HEK293 (cell line): Measurements from ENCODE around the gene PP2D1.

Source experiments
- CTCF ChIA-PET: fragments of 350-600 bp; formaldehyde crosslinking; extraction: SDS; loops from one replicate; lab custom pipeline; 2021; ENCODE audit warnings: antibody characterized with exemption; lab: Yijun Ruan, JAX
- POLR2A ChIA-PET: fragments of 300-600 bp; formaldehyde crosslinking; extraction: SDS; loops from one replicate; lab custom pipeline; 2020; ENCODE audit warnings: antibody characterized with exemption, inconsistent platforms; lab: Yijun Ruan, JAX
- H3K27ac ChIP-seq: fragments of 200-500 bp; sonication (Bioruptor generic); 2 replicates; pipeline ENCODE4 v1.5.1; 2014; ENCODE audit warnings: low read depth, low read length, control low read depth, inconsistent platforms; ENCODE audit errors: extremely low read depth
- H3K36me3 ChIP-seq, 2 experiments: fragments of 200-500 bp in 1 of 2; sonication (Bioruptor generic) in 1 of 2; 1 replicate in 1 of 2; 2 replicates in 1 of 2; pipeline ENCODE4 v1.5.1; 2014 to 2017; ENCODE audit warnings: inconsistent platforms in 2 of 2, low read length in 2 of 2; ENCODE audit not compliant: control insufficient read depth in 2 of 2, insufficient read depth in 1 of 2
- H3K4me1 ChIP-seq: fragments of 200-500 bp; sonication (Bioruptor generic); 2 replicates; pipeline ENCODE4 v1.5.1; 2014; ENCODE audit warnings: mild to moderate bottlenecking, low read length, inconsistent platforms; ENCODE audit not compliant: control insufficient read depth, insufficient read depth
- H3K4me3 ChIP-seq: 2 replicates; pipeline ENCODE4 v1.5.1; 2011; ENCODE audit warnings: low read depth, mild to moderate bottlenecking, control low read depth, low read length, moderate library complexity
- H3K9me3 ChIP-seq: fragments of 200-500 bp; sonication (Bioruptor generic); 2 replicates; pipeline ENCODE4 v1.5.1; 2014; ENCODE audit warnings: low read depth, low read length, inconsistent platforms; ENCODE audit not compliant: control insufficient read depth, insufficient read depth
- BCL11A ChIP-seq: fragments of 450-650 bp; formaldehyde crosslinking; IDR thresholded peaks from 2 replicates; pipeline ENCODE4 v1.5.1; 2016; ENCODE audit warnings: low read depth, missing biosample characterization, missing genetic modification characterization
- GLIS1 ChIP-seq: fragments of 450-650 bp; formaldehyde crosslinking; IDR thresholded peaks from 2 replicates; pipeline ENCODE4 v1.5.1; 2016; ENCODE audit warnings: missing biosample characterization, missing genetic modification characterization
- OSR2 ChIP-seq: fragments of 450-650 bp; formaldehyde crosslinking; IDR thresholded peaks from 2 replicates; pipeline ENCODE4 v1.5.1; 2016; ENCODE audit warnings: missing biosample characterization, missing genetic modification characterization
- ZBTB17 ChIP-seq: fragments of 450-650 bp; formaldehyde crosslinking; IDR thresholded peaks from 2 replicates; pipeline ENCODE4 v1.5.1; 2016; ENCODE audit warnings: missing biosample characterization, missing genetic modification characterization
- ZNF16 ChIP-seq: fragments of 450-650 bp; formaldehyde crosslinking; IDR thresholded peaks from 2 replicates; pipeline ENCODE4 v1.5.1; 2016; ENCODE audit warnings: low read depth, missing biosample characterization, missing genetic modification characterization
- ZNF175 ChIP-seq: fragments of 450-650 bp; formaldehyde crosslinking; IDR thresholded peaks from 2 replicates; pipeline ENCODE4 v1.5.1; 2016; ENCODE audit warnings: missing biosample characterization, missing genetic modification characterization
- ZNF266 ChIP-seq: fragments of 450-650 bp; formaldehyde crosslinking; IDR thresholded peaks from 2 replicates; pipeline ENCODE4 v1.5.1; 2016; ENCODE audit warnings: missing biosample characterization, missing genetic modification characterization, low read depth
- ZNF292 ChIP-seq: fragments of 450-650 bp; formaldehyde crosslinking; IDR thresholded peaks from 2 replicates; pipeline ENCODE4 v1.5.1; 2016; ENCODE audit warnings: low read depth, missing biosample characterization, missing genetic modification characterization, borderline replicate concordance
- ZNF571 ChIP-seq: fragments of 450-650 bp; formaldehyde crosslinking; IDR thresholded peaks from 2 replicates; pipeline ENCODE4 v1.5.0; 2017; ENCODE audit warnings: missing biosample characterization, missing genetic modification characterization
- ZNF664 ChIP-seq: fragments of 450-650 bp; formaldehyde crosslinking; IDR thresholded peaks from 2 replicates; pipeline ENCODE4 v1.5.1; 2016; ENCODE audit warnings: missing biosample characterization, missing genetic modification characterization
- ZNF707 ChIP-seq: fragments of 450-650 bp; formaldehyde crosslinking; IDR thresholded peaks from 2 replicates; pipeline ENCODE4 v1.5.1; 2016; ENCODE audit warnings: missing biosample characterization, missing genetic modification characterization
- TF ChIP-seq, protein P1 (sequence below): fragments of 450-650 bp; formaldehyde crosslinking; IDR thresholded peaks from 2 replicates; pipeline ENCODE4 v1.5.1; 2016; ENCODE audit warnings: missing biosample characterization, missing genetic modification characterization
- TF ChIP-seq, protein P2 (sequence below): fragments of 450-650 bp; IDR thresholded peaks from 2 replicates; pipeline ENCODE4 v1.5.1; 2018; ENCODE audit warnings: missing biosample characterization, mild to moderate bottlenecking, missing genetic modification characterization
- TF ChIP-seq, protein P3 (sequence below): fragments of 450-650 bp; formaldehyde crosslinking; IDR thresholded peaks from 2 replicates; pipeline ENCODE4 v1.5.1; 2017; ENCODE audit warnings: missing biosample characterization, missing genetic modification characterization
- TF ChIP-seq, protein P4 (sequence below): fragments of 450-650 bp; formaldehyde crosslinking; IDR thresholded peaks from 2 replicates; pipeline ENCODE4 v1.5.1; 2016; ENCODE audit warnings: missing biosample characterization, missing genetic modification characterization
- TF ChIP-seq, protein P5 (sequence below): fragments of 450-650 bp; formaldehyde crosslinking; IDR thresholded peaks from 2 replicates; pipeline ENCODE4 v1.5.1; 2016; ENCODE audit warnings: missing biosample characterization, missing genetic modification characterization
- TF ChIP-seq, protein P6 (sequence below): fragments of 450-650 bp; formaldehyde crosslinking; IDR thresholded peaks from 2 replicates; pipeline ENCODE4 v1.5.1; 2017; ENCODE audit warnings: missing biosample characterization, missing genetic modification characterization
- TF ChIP-seq, protein P7 (sequence below): fragments of 450-650 bp; formaldehyde crosslinking; IDR thresholded peaks from 2 replicates; pipeline ENCODE4 v1.5.1; 2016; ENCODE audit warnings: missing biosample characterization, missing genetic modification characterization, low read depth

The PP2D1 gene

DNA sequence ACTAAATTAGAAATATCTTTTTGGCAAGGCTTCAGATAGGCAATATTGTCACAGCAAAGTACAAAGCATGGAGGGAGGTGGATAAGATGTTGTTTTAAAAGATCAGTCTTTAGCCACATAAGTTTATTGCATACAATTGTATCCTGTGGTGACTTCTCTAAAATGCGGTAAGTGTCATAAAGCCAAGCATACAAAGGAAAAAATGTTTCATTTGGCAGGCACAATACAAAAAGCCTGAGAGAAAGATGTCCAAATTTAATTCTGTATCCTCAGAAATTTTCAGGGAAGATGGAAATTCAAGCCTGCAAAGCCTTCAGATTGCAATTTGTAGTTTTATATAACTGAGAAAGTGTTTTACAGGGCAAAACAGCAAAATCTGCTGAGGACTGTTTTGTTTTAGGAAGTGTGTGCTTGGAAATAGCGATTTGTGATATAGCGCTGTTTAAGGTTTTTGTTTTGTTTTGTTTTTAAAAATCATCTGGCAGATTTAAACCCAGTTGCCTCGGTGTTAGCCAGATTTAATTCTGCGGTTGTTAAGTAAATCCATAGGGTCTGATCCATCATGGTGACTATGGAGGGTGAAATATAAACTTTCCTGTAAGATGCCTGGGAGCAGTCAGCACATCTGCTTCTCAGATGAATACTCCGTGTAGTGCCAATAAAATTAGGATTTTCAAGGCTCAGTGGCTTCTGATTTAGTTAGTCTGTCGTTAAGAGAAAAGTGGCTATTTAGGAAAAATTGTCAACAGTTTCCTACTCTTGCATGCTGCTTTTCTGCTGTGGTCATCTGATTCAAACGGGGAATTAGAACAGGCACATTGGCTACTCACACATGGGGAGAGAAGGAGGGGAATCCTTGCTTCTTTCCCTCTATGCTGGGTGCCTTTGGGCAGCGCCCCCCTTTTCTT lies 36.2 kb upstream of the PP2D1 start:
- Histone ChIP-seq H3K4me3 (no peak overlapping the region), H3K27ac (no peak overlapping the region), H3K4me1 (peaks cover 19% of the 10 kb centered on the region), H3K9me3 (no peaks in the 10 kb centered on the region), H3K36me3 (no peaks in the 10 kb centered on the region)
- CTCF ChIA-PET: no interaction called here
- TF ChIP-seq ZNF266 (tag by site-specific recombination) (no peak), ZNF175 (tag by site-specific recombination) (no peak), ZNF664 (tag by site-specific recombination) (no peak), ZBTB17 (tag by site-specific recombination) (peak; percentile 30; the same call in 1 of the 2 replicates), BCL11A (no peak), OSR2 (tag by site-specific recombination) (0 out of 2 replicates have a peak, but pooled peaks have one; percentile 17)
- TF ChIP-seq, protein P1, sequence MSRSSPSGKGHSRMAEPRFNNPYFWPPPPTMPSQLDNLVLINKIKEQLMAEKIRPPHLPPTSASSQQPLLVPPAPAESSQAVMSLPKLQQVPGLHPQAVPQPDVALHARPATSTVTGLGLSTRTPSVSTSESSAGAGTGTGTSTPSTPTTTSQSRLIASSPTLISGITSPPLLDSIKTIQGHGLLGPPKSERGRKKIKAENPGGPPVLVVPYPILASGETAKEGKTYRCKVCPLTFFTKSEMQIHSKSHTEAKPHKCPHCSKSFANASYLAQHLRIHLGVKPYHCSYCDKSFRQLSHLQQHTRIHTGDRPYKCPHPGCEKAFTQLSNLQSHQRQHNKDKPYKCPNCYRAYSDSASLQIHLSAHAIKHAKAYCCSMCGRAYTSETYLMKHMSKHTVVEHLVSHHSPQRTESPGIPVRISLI (tag by site-specific recombination): no peak
- TF ChIP-seq, protein P2, sequence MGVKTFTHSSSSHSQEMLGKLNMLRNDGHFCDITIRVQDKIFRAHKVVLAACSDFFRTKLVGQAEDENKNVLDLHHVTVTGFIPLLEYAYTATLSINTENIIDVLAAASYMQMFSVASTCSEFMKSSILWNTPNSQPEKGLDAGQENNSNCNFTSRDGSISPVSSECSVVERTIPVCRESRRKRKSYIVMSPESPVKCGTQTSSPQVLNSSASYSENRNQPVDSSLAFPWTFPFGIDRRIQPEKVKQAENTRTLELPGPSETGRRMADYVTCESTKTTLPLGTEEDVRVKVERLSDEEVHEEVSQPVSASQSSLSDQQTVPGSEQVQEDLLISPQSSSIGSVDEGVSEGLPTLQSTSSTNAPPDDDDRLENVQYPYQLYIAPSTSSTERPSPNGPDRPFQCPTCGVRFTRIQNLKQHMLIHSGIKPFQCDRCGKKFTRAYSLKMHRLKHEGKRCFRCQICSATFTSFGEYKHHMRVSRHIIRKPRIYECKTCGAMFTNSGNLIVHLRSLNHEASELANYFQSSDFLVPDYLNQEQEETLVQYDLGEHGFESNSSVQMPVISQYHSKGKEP (tag by site-specific recombination): peak; percentile 40; the same call in 1 of the 2 replicates
- TF ChIP-seq, protein P3, sequence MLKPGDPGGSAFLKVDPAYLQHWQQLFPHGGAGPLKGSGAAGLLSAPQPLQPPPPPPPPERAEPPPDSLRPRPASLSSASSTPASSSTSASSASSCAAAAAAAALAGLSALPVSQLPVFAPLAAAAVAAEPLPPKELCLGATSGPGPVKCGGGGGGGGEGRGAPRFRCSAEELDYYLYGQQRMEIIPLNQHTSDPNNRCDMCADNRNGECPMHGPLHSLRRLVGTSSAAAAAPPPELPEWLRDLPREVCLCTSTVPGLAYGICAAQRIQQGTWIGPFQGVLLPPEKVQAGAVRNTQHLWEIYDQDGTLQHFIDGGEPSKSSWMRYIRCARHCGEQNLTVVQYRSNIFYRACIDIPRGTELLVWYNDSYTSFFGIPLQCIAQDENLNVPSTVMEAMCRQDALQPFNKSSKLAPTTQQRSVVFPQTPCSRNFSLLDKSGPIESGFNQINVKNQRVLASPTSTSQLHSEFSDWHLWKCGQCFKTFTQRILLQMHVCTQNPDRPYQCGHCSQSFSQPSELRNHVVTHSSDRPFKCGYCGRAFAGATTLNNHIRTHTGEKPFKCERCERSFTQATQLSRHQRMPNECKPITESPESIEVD (tag by site-specific recombination): peak; percentile 96
- TF ChIP-seq, protein P4, sequence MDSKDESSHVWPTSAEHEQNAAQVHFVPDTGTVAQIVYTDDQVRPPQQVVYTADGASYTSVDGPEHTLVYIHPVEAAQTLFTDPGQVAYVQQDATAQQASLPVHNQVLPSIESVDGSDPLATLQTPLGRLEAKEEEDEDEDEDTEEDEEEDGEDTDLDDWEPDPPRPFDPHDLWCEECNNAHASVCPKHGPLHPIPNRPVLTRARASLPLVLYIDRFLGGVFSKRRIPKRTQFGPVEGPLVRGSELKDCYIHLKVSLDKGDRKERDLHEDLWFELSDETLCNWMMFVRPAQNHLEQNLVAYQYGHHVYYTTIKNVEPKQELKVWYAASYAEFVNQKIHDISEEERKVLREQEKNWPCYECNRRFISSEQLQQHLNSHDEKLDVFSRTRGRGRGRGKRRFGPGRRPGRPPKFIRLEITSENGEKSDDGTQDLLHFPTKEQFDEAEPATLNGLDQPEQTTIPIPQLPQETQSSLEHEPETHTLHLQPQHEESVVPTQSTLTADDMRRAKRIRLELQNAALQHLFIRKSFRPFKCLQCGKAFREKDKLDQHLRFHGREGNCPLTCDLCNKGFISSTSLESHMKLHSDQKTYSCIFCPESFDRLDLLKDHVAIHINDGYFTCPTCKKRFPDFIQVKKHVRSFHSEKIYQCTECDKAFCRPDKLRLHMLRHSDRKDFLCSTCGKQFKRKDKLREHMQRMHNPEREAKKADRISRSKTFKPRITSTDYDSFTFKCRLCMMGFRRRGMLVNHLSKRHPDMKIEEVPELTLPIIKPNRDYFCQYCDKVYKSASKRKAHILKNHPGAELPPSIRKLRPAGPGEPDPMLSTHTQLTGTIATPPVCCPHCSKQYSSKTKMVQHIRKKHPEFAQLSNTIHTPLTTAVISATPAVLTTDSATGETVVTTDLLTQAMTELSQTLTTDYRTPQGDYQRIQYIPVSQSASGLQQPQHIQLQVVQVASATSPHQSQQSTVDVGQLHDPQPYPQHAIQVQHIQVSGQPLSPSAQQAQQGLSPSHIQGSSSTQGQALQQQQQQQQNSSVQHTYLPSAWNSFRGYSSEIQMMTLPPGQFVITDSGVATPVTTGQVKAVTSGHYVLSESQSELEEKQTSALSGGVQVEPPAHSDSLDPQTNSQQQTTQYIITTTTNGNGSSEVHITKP (tag by site-specific recombination): peak; percentile 89
- POLR2A ChIA-PET: no interaction called here

DNA sequence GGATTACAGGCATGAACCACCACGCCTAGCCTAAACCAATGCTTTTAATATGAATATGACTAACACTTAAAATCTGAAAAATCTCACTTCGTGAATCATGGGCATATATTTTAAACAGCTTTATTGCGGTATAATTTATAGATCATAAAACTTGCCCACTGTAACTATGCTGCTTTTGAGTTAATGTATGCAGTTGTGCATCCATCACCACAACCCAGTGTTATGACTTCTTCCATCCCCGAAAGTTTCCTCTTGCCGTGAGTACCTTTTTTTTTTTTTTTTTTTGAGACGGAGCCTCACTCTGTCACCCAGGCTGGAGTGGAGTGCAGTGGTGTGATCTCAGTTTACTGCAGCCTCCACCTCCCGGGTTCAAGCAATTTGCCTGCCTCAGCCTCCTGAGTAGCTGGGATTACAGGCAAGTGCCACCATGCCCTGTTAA lies 35.3 kb upstream of the PP2D1 start:
- no peak overlapping the region for H3K27ac ChIP-seq
- no peak overlapping the region for H3K4me3 ChIP-seq
- peaks cover 22% of the 10 kb centered on the region for H3K4me1 ChIP-seq
- ChIA-PET CTCF (no interaction called here), POLR2A (no interaction called here)
- H3K9me3 ChIP-seq: no peaks in the 10 kb centered on the region
- no peaks in the 10 kb centered on the region for H3K36me3 ChIP-seq
- TF ChIP-seq, protein P5, sequence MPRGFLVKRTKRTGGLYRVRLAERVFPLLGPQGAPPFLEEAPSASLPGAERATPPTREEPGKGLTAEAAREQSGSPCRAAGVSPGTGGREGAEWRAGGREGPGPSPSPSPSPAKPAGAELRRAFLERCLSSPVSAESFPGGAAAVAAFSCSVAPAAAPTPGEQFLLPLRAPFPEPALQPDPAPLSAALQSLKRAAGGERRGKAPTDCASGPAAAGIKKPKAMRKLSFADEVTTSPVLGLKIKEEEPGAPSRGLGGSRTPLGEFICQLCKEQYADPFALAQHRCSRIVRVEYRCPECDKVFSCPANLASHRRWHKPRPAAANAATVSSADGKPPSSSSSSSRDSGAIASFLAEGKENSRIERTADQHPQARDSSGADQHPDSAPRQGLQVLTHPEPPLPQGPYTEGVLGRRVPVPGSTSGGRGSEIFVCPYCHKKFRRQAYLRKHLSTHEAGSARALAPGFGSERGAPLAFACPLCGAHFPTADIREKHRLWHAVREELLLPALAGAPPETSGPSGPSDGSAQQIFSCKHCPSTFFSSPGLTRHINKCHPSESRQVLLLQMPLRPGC (tag by site-specific recombination): no peak
- TF ChIP-seq ZNF707 (tag by site-specific recombination): no peak
- no peak for TF ChIP-seq BCL11A
- TF ChIP-seq ZNF16 (tag by site-specific recombination): no peak
- TF ChIP-seq ZNF571 (tag by site-specific recombination): no peak
- peak; percentile 30; the same call in 1 of the 2 replicates for TF ChIP-seq GLIS1 (tag by site-specific recombination)
- TF ChIP-seq, protein P6, sequence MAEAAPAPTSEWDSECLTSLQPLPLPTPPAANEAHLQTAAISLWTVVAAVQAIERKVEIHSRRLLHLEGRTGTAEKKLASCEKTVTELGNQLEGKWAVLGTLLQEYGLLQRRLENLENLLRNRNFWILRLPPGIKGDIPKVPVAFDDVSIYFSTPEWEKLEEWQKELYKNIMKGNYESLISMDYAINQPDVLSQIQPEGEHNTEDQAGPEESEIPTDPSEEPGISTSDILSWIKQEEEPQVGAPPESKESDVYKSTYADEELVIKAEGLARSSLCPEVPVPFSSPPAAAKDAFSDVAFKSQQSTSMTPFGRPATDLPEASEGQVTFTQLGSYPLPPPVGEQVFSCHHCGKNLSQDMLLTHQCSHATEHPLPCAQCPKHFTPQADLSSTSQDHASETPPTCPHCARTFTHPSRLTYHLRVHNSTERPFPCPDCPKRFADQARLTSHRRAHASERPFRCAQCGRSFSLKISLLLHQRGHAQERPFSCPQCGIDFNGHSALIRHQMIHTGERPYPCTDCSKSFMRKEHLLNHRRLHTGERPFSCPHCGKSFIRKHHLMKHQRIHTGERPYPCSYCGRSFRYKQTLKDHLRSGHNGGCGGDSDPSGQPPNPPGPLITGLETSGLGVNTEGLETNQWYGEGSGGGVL (tag by site-specific recombination): no peak
- no peak for TF ChIP-seq ZNF292
- TF ChIP-seq, protein P7, sequence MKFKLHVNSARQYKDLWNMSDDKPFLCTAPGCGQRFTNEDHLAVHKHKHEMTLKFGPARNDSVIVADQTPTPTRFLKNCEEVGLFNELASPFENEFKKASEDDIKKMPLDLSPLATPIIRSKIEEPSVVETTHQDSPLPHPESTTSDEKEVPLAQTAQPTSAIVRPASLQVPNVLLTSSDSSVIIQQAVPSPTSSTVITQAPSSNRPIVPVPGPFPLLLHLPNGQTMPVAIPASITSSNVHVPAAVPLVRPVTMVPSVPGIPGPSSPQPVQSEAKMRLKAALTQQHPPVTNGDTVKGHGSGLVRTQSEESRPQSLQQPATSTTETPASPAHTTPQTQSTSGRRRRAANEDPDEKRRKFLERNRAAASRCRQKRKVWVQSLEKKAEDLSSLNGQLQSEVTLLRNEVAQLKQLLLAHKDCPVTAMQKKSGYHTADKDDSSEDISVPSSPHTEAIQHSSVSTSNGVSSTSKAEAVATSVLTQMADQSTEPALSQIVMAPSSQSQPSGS (tag by site-specific recombination): no peak
